ENCODE results near the gene DGKZ. TPM values are rescaled to one million over a fixed set of nuclear protein-coding genes. Genes with fewer than 3 reads are reported as not detected.

The DGKZ gene
- polyA plus RNA-seq, 4 donors, result 27.3 to 44.6 (median 34.0) TPM

DNA sequence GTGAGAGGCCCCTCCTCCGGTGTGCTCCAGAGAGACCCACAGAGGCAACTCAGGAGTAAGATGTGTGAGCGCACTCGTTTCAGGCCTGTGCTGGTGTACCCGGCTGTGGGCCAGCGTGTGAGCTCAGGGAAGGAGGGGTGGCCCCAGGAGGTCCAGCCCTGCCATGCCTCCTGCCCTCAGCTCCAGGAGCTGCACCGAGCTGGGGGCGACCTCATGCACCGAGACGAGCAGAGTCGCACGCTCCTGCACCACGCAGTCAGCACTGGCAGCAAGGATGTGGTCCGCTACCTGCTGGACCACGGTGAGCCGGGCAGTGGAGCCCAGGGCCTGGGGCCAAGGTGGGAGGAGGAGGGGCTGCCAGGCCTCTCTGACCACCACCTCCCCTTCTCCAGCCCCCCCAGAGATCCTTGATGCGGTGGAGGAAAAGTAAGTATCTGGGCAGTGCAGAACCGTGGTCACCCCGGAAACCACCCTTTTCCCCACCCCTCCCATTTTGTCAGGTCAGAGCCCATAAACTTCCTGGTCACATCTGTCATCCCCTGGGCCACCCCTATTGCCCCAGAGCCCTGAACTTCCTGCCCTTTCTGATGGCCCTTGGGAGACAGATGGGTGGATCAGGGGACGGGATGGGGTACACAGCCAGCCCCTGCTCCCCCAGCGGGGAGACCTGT is 31.7 kb downstream of the DGKZ start:
- no peak for DNase-seq (ENCODE audit: low read depth in 4 of 4, low spot score in 3 of 4)

DNA sequence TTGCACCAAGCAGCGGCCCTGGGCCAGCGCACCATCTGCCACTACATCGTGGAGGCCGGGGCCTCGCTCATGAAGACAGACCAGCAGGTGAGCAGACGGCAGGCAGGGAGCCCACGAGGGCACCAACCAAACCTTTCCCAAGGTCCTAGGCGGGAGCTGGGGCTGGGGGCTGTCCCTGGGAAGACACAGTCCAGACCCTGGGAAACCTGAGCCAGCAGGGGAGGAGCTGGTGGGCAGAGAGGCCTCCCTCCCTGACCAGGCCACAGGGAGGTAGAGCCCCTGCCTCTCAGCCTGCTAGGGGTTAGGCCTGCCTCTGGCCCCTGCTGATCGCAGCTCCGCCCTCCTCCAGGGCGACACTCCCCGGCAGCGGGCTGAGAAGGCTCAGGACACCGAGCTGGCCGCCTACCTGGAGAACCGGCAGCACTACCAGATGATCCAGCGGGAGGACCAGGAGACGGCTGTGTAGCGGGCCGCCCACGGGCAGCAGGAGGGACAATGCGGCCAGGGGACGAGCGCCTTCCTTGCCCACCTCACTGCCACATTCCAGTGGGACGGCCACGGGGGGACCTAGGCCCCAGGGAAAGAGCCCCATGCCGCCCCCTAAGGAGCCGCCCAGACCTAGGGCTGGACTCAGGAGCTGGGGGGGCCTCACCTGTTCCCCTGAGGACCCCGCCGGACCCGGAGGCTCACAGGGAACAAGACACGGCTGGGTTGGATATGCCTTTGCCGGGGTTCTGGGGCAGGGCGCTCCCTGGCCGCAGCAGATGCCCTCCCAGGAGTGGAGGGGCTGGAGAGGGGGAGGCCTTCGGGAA is 32.4 kb downstream of the DGKZ start:
- DNase-seq (ENCODE audit: low read depth in 4 of 4, low spot score in 3 of 4), result peak in 1 of 4 donors; percentile 78

DNA sequence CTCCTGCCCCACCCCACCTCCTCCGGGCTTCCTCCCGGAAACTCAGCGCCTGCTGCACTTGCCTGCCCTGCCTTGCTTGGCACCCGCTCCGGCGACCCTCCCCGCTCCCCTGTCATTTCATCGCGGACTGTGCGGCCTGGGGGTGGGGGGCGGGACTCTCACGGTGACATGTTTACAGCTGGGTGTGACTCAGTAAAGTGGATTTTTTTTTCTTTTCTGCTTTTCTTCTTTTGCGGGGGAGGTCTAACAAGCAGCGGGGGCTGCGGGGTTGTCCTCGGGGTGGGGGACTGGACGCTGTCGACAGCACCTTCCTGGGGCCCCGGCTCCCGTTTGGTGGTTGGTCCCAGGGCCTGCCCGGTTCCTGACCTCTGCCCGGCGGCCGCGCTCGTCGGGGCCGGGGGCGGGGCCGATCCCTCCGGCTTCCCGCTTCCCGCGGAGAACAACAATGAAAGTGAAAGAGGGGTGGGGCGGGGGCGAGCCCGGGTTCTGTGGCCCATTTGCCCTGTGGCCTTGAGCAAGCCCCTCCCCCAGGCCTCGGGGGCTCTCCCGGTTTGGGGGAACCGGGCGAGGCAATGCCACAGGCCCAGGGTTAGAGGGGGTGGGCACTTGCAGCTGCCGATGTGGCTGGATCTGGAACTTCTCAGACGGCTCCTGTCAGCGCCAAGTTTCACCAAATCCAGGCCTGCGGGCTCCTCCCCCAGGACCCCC is 33.2 kb downstream of the DGKZ start:
- DNase-seq (ENCODE audit: low read depth in 4 of 4, low spot score in 3 of 4), result no peak

DNA sequence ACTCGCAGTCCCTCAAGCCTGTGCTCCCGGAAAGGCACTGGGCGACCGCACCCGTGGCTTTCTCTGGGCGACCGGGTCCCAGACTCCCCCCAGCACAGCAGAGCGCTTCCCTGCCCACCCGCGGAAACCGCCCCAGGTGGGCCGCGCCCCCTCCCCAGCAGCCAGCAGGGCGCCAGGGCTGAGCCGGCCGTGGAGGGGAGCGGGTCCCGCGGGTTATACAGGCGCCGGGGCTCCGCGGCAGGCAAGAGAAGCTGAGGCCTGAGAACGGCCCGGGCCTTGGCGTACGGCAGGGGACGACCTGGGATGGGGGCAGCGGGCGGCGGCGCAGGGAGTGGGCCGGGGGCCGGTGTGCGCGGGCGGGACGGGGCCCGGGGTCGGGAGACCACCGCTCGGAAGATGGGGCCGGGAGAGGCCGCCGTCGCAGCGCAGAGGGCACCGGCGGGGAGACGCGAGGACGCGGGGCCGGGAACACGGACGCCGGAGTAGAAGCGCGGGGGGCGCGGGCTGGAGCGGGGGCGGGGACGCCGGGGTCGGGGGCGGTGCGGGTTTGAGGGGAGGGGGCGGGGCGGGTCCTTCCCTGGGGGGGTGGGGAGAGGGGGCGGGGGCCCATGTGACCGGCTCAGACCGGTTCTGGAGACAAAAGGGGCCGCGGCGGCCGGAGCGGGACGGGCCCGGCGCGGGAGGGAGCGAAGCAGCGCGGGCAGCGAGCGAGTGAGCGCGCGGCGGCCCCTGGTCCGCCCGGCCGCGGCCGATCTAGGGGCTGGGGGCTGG is 34.0 kb downstream of the DGKZ start, which contains the start of gene MDK:
Gene MDK (plus strand): TSS at position 622 of the 771 bp plus-strand sequence. CDS start 389 bp downstream, outside the sequence.
- no peak for DNase-seq (ENCODE audit: low read depth in 4 of 4, low spot score in 3 of 4)

DNA sequence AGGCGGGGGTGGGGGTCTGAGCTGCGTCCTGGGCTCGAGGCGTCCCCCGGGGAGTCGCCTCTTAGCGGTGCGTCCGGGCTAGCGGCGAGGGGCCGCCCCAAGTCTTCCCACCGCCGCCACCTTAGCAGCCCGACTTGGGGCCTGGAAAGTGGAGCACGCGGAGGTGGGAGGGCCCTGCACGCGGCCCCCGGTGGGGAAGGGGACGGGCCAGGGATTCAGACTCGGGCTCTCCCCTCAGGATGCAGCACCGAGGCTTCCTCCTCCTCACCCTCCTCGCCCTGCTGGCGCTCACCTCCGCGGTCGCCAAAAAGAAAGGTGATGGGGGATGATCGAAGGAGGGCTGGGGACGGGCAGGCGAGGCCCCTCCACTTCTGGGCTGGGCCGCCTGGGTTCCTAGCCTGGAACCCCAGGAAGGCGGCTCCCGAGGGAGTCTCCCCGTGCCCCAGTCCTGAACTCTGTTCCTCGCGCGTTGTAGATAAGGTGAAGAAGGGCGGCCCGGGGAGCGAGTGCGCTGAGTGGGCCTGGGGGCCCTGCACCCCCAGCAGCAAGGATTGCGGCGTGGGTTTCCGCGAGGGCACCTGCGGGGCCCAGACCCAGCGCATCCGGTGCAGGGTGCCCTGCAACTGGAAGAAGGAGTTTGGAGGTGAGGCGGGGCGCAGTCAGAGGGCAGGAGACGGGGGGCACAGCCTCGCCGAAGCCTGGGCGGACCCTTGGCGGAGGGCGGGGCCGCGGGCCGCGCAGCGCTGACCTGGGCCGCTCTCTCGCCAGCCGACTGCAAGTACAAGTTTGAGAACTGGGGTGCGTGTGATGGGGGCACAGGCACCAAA is 34.8 kb downstream of the DGKZ start:
- no peak for DNase-seq (ENCODE audit: low read depth in 4 of 4, low spot score in 3 of 4)

DNA sequence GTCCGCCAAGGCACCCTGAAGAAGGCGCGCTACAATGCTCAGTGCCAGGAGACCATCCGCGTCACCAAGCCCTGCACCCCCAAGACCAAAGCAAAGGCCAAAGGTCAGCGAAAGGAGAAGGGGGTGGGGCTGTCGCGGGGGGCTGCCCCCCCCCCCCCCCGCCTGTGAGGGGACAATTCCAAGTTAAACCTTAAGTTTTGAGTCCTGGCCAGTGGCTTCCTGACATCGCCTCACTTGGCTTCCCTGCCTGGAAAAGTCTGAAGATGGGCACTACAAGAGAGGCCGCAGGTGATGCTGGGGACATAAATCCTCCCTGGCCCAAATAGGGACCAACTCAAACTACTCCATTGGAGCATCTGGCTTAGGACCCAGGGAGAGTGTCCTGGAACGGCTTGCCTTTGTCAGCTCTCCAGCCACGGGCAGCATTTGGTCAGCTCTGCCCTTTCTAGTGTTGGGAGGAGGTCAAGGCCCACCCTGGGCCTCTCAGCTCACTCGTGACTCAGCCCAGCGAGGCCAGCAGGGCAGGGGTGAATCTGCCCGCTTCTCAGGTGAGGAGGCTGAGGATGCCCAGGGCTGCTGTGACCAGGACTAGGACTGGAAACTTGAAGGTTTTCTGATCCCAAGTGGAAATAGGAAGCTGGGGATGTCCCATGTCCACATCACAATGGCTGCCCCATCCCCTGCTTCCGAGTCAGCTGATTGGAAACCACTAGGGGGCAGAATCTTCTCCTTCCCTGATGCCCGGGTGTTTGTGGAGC is 35.6 kb downstream of the DGKZ start:
- no peak for DNase-seq (ENCODE audit: low read depth in 4 of 4, low spot score in 3 of 4)

DNA sequence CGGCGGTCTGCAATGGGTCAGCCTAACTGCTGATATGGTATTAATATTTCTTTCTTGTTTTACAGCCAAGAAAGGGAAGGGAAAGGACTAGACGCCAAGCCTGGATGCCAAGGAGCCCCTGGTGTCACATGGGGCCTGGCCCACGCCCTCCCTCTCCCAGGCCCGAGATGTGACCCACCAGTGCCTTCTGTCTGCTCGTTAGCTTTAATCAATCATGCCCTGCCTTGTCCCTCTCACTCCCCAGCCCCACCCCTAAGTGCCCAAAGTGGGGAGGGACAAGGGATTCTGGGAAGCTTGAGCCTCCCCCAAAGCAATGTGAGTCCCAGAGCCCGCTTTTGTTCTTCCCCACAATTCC is 36.1 kb downstream of the DGKZ start:
- no peak for DNase-seq (ENCODE audit: low read depth in 4 of 4, low spot score in 3 of 4)

DNA sequence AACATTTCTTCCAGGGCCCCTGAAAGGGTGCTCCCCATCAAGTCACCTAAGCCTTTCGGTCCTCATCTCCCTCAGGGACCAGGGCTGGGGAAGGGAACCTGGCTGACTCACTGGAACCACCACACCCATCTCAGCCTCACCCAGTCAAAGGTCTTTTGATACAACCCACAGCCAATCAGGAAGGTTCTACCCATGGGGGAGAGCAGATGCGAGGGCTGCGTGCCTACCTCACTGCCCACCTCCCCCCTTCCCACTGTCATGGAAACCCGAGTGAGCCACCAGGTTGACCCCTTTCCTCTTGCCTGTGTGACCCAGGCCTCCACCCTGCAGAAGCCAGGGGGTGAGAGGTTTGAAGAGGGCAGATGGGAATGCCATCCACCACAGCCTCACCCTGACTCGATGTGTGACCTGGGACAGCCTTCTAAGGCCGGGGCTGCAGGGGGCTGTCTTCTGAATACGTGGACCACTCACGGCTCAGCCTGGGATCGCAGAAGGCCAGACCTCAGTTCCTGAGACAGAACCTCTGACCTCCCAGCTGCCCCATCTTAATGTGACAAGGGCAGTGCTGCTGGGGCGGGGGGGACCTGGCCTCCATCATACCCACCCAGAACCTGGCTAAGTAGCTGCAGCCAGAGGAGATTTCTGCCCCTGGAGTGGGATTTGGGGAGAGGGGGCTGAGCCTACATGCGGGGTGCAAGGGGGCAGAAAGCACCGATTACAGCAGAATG is 36.9 kb downstream of the DGKZ start:
- no peak for DNase-seq (ENCODE audit: low read depth in 4 of 4, low spot score in 3 of 4)

DNA sequence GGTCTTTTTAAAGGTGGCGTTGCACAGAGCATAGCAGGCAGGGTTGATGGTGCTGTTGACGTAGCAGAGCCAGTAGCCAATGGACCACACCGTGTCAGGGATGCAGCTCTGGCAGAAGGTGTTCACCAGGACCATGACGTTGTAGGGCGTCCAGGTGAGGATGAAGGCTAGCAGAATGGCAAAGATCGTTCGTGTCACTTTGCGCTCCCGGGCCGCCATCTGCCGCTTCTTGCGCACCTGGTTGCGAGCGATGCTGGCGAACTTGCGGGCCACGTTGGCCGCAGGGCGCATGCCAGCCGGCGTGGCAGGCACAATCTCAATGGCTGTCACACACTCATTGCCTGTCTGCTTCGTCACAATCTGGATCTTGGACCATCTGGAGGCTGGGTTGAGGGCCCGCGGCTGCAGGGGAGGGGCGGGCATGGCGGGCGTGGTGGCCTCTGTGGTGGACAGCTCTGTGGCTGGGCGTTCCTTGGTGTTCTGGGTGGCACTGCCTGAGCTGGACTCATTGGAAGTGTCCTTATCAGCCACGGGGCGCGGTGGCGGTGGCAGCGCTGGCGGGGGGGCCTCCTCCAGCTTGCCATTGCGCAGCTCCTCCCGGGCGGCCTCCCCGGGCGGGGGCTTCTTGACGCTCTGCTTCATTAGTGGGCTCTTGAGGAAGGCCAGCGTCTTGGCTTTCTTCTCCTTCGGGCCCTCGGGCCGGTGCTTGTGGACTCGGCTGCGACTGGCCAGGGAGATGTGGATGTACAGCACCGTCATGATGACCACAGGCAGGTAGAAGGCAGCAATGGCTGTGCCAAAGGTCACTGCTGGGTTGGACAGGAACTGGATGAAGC is 38.1 kb downstream of the DGKZ start:
- DNase-seq (ENCODE audit: low read depth in 4 of 4, low spot score in 3 of 4), result no peak

DNA sequence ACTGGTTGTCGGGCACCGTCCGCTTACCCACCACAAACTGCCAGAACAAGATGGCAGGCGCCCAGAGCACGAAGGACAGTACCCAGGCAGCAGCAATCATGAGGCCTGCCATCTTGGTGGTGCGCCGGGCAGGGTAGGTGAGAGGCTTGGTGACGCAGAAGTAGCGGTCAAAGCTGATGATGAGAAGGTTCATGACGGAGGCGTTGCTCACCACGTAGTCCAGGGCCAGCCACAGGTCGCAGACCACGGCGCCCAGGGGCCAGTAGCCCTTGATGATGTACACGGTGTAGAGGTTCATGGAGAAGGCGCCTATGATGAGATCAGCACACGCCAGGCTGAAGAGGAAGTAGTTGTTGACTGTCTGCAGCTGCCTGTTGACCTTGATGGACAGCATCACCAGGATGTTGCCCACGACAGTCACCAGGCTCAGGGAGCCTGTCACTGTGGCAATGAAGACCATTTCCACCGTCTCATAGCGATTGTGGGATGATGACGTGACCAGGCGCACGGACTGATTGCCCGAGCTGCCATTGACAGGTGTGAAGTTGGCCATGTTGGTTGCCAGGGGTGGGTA is 38.8 kb downstream of the DGKZ start:
- no peak for DNase-seq (ENCODE audit: low read depth in 4 of 4, low spot score in 3 of 4)

DNA sequence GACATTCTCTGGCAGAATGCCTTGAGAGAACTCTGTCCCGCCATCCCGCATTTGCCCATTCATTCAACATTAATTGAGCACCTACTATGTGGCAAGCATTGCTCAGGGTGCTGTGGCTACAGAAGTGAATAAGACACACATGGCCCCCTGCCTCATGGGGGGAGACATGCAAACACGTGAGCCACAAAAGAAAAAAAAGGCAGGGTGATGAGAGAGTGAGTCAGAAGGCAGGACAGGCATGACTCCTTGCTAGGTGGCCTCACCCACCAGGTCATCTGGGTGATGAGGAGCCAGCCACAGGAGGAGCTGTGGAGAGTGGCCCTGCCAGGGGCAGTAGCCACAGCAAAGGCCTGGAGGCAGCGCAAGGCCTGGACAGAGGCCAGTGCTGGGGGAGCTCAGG is 39.4 kb downstream of the DGKZ start:
- no peak for DNase-seq (ENCODE audit: low read depth in 4 of 4, low spot score in 3 of 4)

DNA sequence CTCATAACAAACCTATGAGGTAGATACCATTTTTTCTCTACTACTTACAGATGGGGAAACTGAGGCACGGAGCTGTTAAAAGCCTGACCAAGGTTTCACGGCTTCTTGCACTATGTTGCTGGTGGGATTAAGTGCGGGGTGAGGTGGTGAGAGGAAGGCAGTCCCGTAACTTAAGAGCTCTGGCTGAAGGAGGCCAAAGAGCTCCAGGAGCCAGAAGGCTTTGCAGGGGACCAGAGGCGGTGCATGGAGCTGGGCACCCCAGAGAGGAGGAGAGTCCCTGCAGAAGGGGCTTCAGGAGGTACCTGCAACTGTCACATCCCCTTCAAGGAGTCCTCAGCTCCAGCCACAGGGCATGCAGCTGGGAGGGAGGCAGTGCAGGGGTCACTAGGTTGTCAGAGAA is 40.2 kb downstream of the DGKZ start:
- DNase-seq (ENCODE audit: low read depth in 4 of 4, low spot score in 3 of 4), result no peak

DNA sequence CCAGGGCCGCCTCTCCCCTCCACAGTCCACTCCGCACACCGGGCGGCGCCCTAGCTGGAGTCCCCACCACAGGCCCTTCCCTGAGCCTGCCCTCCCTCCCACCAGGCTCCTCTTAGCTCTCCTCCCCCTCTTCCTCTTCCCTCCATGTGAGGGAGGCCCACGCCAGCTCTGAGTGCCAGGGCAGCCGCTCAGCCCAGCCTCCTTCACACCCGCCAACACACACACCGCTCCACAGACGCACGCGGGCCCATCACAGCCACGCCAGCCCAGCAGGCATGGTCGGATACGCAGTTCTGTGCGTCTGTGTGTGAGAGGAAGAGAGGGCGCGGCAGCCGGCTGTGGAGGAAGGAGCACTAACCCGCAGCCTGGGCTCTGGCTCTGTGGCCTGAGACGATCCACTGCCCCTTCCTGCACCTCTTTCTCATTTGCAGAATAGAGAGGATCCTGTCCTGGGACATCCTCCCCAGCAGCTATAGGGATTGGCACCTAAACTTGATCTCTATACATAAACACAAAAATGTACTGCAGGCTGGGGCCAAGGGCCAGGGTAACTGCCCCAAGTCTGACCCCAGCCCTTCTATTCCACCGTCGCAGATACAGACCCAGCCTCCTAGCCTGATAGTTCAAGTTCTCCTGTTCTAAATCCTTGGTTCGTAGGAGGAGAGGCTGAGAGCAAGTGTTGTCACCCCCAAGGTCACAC is 40.8 kb downstream of the DGKZ start:
- DNase-seq (ENCODE audit: low read depth in 4 of 4, low spot score in 3 of 4), result no peak

DNA sequence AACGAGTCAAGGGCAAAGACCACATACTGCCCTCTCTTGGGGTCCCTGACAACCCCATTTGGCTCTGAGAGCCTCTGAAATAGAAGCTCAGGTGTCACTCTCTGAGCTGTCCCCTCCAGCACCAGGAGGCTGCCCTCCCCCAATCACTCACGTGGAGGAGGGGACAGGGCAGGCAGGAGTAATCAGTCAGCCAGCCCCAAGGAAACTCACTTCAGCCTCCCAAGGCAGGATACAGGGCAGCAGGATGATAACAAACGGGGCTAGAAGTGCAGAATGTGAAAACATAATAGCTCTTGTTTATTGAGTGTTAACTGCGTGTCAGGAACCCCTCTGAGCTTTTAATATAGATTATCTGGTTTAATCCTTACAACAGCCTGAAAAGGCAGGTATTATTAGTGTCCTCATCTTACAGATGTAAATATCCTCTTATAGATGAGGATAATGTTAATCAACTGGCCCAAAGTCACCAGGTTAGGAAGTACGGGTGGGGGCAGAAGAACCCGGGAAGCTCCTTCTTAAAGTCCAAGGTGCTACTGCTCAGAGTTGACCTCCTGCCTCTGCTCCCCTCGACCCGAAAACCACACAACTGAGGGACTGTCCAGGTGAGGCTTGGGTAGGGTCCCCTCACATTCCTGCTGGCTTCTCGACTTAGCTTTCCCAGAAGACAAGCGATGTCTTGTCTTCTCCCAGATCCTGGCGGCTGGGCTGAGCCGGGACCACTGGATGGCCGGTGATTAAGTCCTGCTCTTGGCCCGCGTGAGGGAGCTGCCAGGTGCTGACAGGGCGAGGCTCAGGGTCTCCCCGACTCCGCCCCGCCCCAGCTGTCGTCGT is 41.6 kb downstream of the DGKZ start:
- no peak for DNase-seq (ENCODE audit: low read depth in 4 of 4, low spot score in 3 of 4)

DNA sequence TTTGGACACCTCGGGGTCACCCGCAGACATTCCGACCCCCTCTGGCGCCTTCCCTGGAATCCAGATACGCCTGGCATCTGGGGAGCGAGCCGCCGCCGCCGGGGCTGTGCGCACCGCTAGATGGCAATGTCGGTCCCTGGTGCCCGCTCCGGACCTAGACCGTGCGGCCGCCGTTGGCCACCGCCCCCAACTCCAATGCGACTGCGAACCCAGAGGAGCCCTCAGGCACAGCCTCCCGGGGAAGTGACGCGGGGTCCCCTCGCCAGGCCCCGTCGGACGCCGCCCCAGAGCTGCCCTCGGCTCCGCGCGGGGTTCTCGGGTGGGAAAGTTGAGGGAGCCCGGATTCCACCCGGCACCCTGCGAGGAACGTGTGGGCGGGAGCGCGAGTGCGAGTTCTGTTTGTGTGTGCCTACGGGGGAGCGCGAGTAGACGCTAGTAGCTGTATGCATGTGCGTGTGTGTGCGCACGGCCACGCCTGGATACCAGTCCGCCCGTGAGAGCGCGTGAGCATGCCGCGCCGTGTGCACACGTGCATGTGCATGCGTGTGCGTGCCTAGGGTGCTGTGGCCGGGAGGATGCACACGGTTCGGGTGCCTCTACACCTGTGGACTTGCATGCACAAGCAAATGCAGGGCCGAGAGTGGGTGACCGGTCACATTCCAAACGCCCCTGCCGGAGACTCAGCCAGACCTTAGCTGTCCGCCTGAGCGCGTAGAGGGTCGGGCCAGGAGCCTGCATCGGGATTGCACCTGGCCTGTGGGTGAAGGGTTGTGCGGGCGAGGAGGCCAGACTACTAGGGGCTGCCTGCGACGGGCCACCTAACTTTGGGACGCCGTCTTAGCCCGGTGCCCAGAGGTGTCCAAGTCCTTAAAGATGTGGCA is 42.4 kb downstream of the DGKZ start:
- no peak for DNase-seq (ENCODE audit: low read depth in 4 of 4, low spot score in 3 of 4)
